Measurements from ENCODE around the gene ALDH1B1. TPM values are rescaled to one million over a fixed set of nuclear protein-coding genes. Genes with fewer than 3 reads are reported as not detected.

The ALDH1B1 gene
- total RNA-seq, 6 experiments from 2014 or later = 34.5 to 42.0 (median 37.2) TPM

- TF ChIP-seq CTCF (IDR thresholded peaks at IDR 0.05) = no peak
- Mint-ChIP-seq H3K36me3 (ENCODE audit: low read depth) (no peaks in the 10 kb centered on the region), H3K4me1 (ENCODE audit: low read depth) (peaks cover 48% of the 10 kb centered on the region), H3K9me3 (peaks cover 6% of the 10 kb centered on the region), H3K27ac (no peak overlapping the region), H3K27me3 (ENCODE audit: insufficient read depth) (peaks cover 2% of the 10 kb centered on the region), H3K4me3 (no peak overlapping the region)
- no peak for DNase-seq
Measured at GRCh38 chr9:38386319-38386895, 6.1 kb upstream of the ALDH1B1 start.

GRCh38 chr9:38387066-38387465 is 5.4 kb upstream of the ALDH1B1 start:
- DNase-seq = no peak
- TF ChIP-seq CTCF (IDR thresholded peaks at IDR 0.05) = no peak
- Mint-ChIP-seq H3K27ac (no peak overlapping the region), H3K4me3 (no peak overlapping the region), H3K27me3 (ENCODE audit: insufficient read depth) (peaks cover 2% of the 10 kb centered on the region), H3K4me1 (ENCODE audit: low read depth) (peaks cover 47% of the 10 kb centered on the region), H3K9me3 (peaks cover 6% of the 10 kb centered on the region), H3K36me3 (ENCODE audit: low read depth) (no peaks in the 10 kb centered on the region)

GRCh38 chr9:38387751-38388150 is 4.8 kb upstream of the ALDH1B1 start:
- Mint-ChIP-seq H3K4me1 (ENCODE audit: low read depth) (peaks cover 45% of the 10 kb centered on the region), H3K27ac (no peak overlapping the region), H3K27me3 (ENCODE audit: insufficient read depth) (peaks cover 2% of the 10 kb centered on the region; the same call in 1 of the 2 replicates), H3K9me3 (peaks cover 6% of the 10 kb centered on the region), H3K4me3 (no peak overlapping the region), H3K36me3 (ENCODE audit: low read depth) (no peaks in the 10 kb centered on the region)
- no peak for DNase-seq
- TF ChIP-seq CTCF (IDR thresholded peaks at IDR 0.05) = no peak

GRCh38 chr9:38388283-38389223 is 3.9 kb upstream of the ALDH1B1 start:
- peaks cover 2% of the 10 kb centered on the region; the same call in 1 of the 2 replicates for H3K27me3 Mint-ChIP-seq (ENCODE audit: insufficient read depth)
- no peak for DNase-seq

GRCh38 chr9:38389313-38389712 is 3.2 kb upstream of the ALDH1B1 start:
- H3K4me3 Mint-ChIP-seq = no peak overlapping the region
- H3K27me3 Mint-ChIP-seq (ENCODE audit: insufficient read depth) = peaks cover 2% of the 10 kb centered on the region; the same call in 1 of the 2 replicates
- H3K9me3 Mint-ChIP-seq = peaks cover 6% of the 10 kb centered on the region
- no peak for TF ChIP-seq CTCF (IDR thresholded peaks at IDR 0.05)
- DNase-seq = no peak
- H3K27ac Mint-ChIP-seq = no peak overlapping the region
- H3K36me3 Mint-ChIP-seq (ENCODE audit: low read depth) = no peaks in the 10 kb centered on the region
- H3K4me1 Mint-ChIP-seq (ENCODE audit: low read depth) = peaks cover 40% of the 10 kb centered on the region

More at GRCh38 chr9:38388283-38389223, 3.9 kb upstream of the ALDH1B1 start:
- H3K9me3 Mint-ChIP-seq = peaks cover 6% of the 10 kb centered on the region
- no peak overlapping the region for H3K4me3 Mint-ChIP-seq
- no peak overlapping the region for H3K27ac Mint-ChIP-seq
- peaks cover 43% of the 10 kb centered on the region for H3K4me1 Mint-ChIP-seq (ENCODE audit: low read depth)
- H3K36me3 Mint-ChIP-seq (ENCODE audit: low read depth) = no peaks in the 10 kb centered on the region
- TF ChIP-seq CTCF (IDR thresholded peaks at IDR 0.05) = no peak

Data from HFFc6 (cell line).